Astrocyte (in vitro differentiated cells and primary cell): Measurements from ENCODE around the gene SAMD10. TPM values are rescaled to one million over a fixed set of nuclear protein-coding genes. Genes with fewer than 3 reads are reported as not detected.

Experiments
- DNase-seq: peaks from one replicate; pipeline ENCODE4 v3.0.0-alpha.2; 2010; ENCODE audit warnings: low read depth
- FAIRE-seq: peaks from 2 replicates; lab custom pipeline; 2011; peaks lifted over from hg19 to GRCh38; lab: Jason Lieb, UNC
- H2AFZ ChIP-seq: 2 replicates; pipeline ENCODE4 v1.6.0; 2012; ENCODE audit warnings: low read depth, low read length, inconsistent platforms
- H3K27ac ChIP-seq: 2 replicates; pipeline ENCODE4 v1.5.1; 2011; ENCODE audit warnings: low read depth, low read length, inconsistent platforms
- H3K27me3 ChIP-seq: 2 replicates; pipeline ENCODE4 v1.6.0; 2011; ENCODE audit warnings: low read length, inconsistent platforms; ENCODE audit not compliant: insufficient read depth
- H3K36me3 ChIP-seq: 2 replicates; pipeline ENCODE4 v1.5.1; 2011; ENCODE audit warnings: low read length, inconsistent platforms; ENCODE audit not compliant: insufficient read depth
- H3K4me1 ChIP-seq: 2 replicates; pipeline ENCODE4 v1.5.1; 2011; ENCODE audit warnings: low read length, inconsistent platforms; ENCODE audit not compliant: insufficient read depth
- H3K4me2 ChIP-seq: 2 replicates; pipeline ENCODE4 v1.6.0; 2012; ENCODE audit warnings: low read length, inconsistent platforms
- H3K4me3 ChIP-seq: 2 replicates; pipeline ENCODE4 v1.5.1; 2011; ENCODE audit warnings: low read depth, mild to moderate bottlenecking, low read length, inconsistent platforms; ENCODE audit not compliant: insufficient read depth
- H3K79me2 ChIP-seq: 2 replicates; pipeline ENCODE4 v1.6.0; 2012; ENCODE audit warnings: mild to moderate bottlenecking, low read length, inconsistent platforms; ENCODE audit not compliant: insufficient read depth
- H3K9ac ChIP-seq: 2 replicates; pipeline ENCODE4 v1.6.0; 2012; ENCODE audit warnings: mild to moderate bottlenecking, low read length, inconsistent platforms
- H3K9me3 ChIP-seq: 2 replicates; pipeline ENCODE4 v1.5.1; 2012; ENCODE audit warnings: low read depth, mild to moderate bottlenecking, low read length, inconsistent platforms; ENCODE audit not compliant: insufficient read depth
- H4K20me1 ChIP-seq: 2 replicates; pipeline ENCODE4 v1.6.0; 2012; ENCODE audit warnings: low read length, inconsistent platforms; ENCODE audit not compliant: insufficient read depth
- H3K27ac Mint-ChIP-seq: one replicate; pipeline ENCODE4 v1.8.0; 2021; ENCODE audit warnings: mild to moderate bottlenecking, mixed read lengths; ENCODE audit not compliant: unreplicated experiment
- H3K27me3 Mint-ChIP-seq: one replicate; pipeline ENCODE4 v1.8.0; 2021; ENCODE audit warnings: low read depth, mixed read lengths; ENCODE audit not compliant: unreplicated experiment
- H3K36me3 Mint-ChIP-seq: one replicate; pipeline ENCODE4 v1.8.0; 2021; ENCODE audit warnings: low read depth, mixed read lengths; ENCODE audit not compliant: unreplicated experiment
- H3K4me1 Mint-ChIP-seq: one replicate; pipeline ENCODE4 v1.8.0; 2021; ENCODE audit warnings: low read depth, mixed read lengths; ENCODE audit not compliant: unreplicated experiment
- H3K4me3 Mint-ChIP-seq: one replicate; pipeline ENCODE4 v1.8.0; 2021; ENCODE audit warnings: mild to moderate bottlenecking, moderate library complexity, mixed read lengths; ENCODE audit not compliant: unreplicated experiment
- H3K9me3 Mint-ChIP-seq: one replicate; pipeline ENCODE4 v1.8.0; 2021; ENCODE audit warnings: mild to moderate bottlenecking, mixed read lengths; ENCODE audit not compliant: unreplicated experiment
- EZH2 ChIP-seq: IDR thresholded peaks from 2 replicates; pipeline ENCODE4 v1.6.1; 2012; ENCODE audit warnings: mild to moderate bottlenecking, low read length, inconsistent platforms; ENCODE audit not compliant: insufficient read depth
- total RNA-seq: library from RNA; stranded (reverse); gene quantifications from 2 replicates; pipeline ENCODE4 v1.2.1, GENCODE V29; 2021
- TF ChIP-seq, protein P1 (sequence below): IDR thresholded peaks from 2 replicates; pipeline ENCODE4 v1.5.1; 2011; ENCODE audit warnings: low read depth, mild to moderate bottlenecking, inconsistent platforms, low read length, moderate library complexity; ENCODE audit not compliant: insufficient read depth

Gene SAMD10
- total RNA-seq, 1 donor from 2014 or later, result 4.3 TPM

DNA sequence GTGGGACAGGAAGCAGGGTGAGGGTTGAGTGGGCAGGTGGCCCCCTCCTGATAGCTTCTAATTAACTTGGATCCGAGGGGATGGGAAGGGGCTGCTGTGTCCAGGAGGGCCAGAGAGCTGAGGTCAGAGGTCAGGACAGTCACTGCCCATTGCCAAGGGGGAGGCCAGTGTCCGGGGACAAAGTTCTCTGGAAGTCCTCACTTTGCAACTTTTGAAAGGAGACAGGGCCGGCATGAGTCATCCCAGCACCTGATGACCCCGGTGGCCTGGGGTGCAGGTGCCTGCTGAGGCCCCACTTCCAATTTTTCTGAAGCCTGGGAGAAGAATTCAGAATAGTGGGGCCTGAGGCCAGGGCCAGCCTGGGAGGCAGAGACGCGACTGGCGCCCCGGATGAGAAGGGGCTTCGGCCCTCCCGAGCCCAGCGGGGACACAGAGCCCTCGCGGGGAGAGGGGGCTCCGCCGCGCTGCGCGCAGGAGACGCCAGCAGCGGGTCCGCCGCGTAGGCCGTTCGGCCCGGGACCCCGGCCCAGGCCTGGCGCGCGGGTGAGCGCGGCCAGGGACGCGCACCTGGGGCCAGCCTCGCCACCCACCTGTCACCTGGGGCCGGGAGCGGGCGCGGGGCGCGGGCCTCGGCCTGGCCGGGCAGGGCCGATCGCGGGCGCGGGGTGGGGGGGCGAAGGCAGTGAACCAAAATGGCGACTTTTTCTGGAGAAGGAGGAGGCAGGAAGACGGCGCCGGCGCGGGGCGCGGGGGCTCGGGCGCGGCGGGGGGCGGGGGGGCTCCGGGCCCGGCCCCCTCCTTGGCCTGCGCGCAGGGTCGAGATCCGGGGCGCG is 10.3 kb downstream of the SAMD10 start:
- Histone ChIP-seq H2AFZ (peak overlapping the region; percentile 47), H3K36me3 (peaks cover 4% of the 10 kb centered on the region), H3K4me3 (peak overlapping the region; percentile 67), H3K9me3 (peaks cover 30% of the 10 kb centered on the region), H3K27ac (peak overlapping the region; percentile 33), H4K20me1 (no peaks in the 10 kb centered on the region), H3K9ac (peak overlapping the region; percentile 86), H3K79me2 (peaks cover 24% of the 10 kb centered on the region), H3K4me2 (peak overlapping the region; percentile 95), H3K4me1 (peaks cover 13% of the 10 kb centered on the region), H3K27me3 (no peaks in the 10 kb centered on the region)
- Mint-ChIP-seq H3K4me3 (peak overlapping the region; percentile 86), H3K4me1 (peaks cover 5% of the 10 kb centered on the region), H3K36me3 (no peaks in the 10 kb centered on the region), H3K27me3 (no peaks in the 10 kb centered on the region), H3K27ac (peak overlapping the region; percentile 88), H3K9me3 (no peaks in the 10 kb centered on the region)
- TF ChIP-seq, protein P1, sequence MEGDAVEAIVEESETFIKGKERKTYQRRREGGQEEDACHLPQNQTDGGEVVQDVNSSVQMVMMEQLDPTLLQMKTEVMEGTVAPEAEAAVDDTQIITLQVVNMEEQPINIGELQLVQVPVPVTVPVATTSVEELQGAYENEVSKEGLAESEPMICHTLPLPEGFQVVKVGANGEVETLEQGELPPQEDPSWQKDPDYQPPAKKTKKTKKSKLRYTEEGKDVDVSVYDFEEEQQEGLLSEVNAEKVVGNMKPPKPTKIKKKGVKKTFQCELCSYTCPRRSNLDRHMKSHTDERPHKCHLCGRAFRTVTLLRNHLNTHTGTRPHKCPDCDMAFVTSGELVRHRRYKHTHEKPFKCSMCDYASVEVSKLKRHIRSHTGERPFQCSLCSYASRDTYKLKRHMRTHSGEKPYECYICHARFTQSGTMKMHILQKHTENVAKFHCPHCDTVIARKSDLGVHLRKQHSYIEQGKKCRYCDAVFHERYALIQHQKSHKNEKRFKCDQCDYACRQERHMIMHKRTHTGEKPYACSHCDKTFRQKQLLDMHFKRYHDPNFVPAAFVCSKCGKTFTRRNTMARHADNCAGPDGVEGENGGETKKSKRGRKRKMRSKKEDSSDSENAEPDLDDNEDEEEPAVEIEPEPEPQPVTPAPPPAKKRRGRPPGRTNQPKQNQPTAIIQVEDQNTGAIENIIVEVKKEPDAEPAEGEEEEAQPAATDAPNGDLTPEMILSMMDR, result no peak
- TF ChIP-seq EZH2, result no peak
- FAIRE-seq (no peak), DNase-seq (no peak)

DNA sequence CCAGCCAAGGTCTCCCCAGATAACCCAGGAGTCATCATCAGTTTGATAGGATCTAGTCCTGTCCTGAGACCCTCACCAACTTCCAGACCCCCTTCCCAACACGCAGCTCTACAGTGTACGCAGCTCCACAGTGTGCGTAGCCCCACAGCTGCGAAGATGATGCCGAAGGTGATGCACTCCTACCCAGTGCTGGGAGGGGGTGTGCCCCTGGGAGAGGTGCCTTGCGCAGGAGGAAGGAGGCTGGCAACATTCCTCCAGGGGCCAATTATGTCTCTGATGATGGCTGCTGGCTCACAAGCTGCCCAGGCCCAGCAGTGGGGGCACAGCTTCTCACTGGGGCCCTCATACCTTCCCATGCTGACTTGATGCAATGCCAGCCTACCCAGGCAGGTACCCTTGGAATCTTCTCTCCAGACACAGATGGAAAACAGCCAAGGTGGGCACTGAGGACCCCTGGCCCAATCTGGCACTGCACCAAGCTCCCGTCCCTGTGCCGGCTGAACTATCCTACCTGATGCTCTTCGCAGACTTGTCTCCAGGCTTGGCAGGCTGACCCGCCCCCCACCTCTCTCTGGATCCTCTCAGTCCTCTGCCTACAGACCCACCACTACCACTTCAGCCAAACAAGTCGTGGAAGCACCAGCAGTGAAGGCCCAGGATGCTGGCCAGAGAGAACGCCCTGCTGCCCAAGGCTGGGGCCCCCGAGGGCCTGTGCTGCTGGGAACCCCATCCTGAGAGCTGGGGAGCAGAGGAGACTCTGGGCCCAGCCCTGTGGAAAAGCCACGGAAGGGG is 11.1 kb downstream of the SAMD10 start:
- H3K9ac ChIP-seq, result peak overlapping the region; percentile 86
- H2AFZ ChIP-seq, result no peak overlapping the region
- Mint-ChIP-seq H3K4me3 (peak overlapping the region; percentile 86), H3K27ac (peak overlapping the region; percentile 88), H3K9me3 (no peaks in the 10 kb centered on the region), H3K36me3 (no peaks in the 10 kb centered on the region), H3K27me3 (no peaks in the 10 kb centered on the region), H3K4me1 (peaks cover 5% of the 10 kb centered on the region)
- peaks cover 38% of the 10 kb centered on the region for H3K9me3 ChIP-seq
- TF ChIP-seq, protein P1, result no peak
- no peak for TF ChIP-seq EZH2
- FAIRE-seq (no peak), DNase-seq (no peak)
- H3K36me3 ChIP-seq, result peaks cover 7% of the 10 kb centered on the region
- no peaks in the 10 kb centered on the region for H4K20me1 ChIP-seq
- peaks cover 24% of the 10 kb centered on the region for H3K79me2 ChIP-seq
- H3K4me2 ChIP-seq, result peak overlapping the region; percentile 95
- H3K27me3 ChIP-seq, result no peaks in the 10 kb centered on the region
- H3K27ac ChIP-seq, result no peak overlapping the region
- H3K4me3 ChIP-seq, result peak overlapping the region; percentile 67
- H3K4me1 ChIP-seq, result peaks cover 11% of the 10 kb centered on the region
